Measurements from ENCODE around the gene CLNK.

The CLNK gene

DNA sequence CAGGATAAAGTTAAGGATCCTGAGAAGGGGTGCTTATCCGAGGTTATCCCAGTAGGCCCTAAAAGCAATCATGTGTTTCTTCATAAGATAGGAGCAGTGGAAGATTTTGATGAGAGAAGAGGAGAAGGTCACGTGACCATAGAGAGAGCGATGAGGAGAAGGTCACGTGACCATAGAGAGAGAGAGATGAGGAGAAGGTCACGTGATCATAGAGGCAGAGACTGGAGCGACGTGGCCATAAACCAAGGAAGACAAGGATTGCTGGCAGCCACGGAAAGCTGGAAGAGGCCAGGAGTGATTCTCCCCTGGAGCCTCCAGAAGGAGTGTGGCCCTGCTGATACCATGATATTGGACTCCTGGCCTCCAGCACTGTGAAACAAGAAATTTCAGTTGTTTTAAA lies 188.9 kb downstream of the CLNK start:
- no peak for DNase-seq

DNA sequence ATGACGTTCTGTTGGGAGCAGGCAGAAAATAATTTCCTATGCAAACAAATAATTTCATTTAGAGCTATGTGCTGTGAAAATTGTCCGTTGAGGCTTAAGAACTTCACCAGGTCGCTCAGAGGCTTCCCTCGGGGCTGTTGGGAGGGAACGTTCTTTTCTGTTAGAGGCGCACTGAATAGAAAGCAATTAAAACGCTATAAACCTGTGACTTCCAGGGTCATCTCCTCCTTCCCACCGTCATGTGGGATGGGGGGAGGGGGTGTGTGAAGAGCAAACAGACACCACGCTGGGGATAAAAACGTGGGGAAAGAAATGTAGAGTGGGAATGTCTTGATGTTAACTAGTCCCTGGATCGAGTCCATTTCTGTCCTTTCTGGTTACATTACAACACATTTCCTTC lies 192.1 kb downstream of the CLNK start:
- no peak for DNase-seq

DNA sequence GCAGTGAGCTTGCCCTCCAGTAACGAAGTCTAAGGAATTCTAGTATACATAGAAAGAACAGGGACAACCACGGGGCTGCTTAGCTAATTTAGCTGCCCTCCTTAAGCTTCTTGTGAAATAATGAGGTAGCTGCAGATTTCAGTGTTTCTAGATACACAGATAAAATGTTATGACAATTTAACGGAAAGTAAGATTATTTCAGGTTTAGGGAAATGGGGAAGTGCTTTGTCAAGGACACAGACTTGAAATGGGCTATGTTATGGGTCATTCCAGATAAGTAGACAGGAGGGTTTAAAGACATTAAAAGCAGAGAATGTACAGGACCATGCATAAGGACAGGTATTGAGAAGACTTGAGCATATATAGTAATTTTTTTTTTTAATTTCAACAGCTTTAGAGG lies 193.2 kb downstream of the CLNK start:
- DNase-seq: no peak

DNA sequence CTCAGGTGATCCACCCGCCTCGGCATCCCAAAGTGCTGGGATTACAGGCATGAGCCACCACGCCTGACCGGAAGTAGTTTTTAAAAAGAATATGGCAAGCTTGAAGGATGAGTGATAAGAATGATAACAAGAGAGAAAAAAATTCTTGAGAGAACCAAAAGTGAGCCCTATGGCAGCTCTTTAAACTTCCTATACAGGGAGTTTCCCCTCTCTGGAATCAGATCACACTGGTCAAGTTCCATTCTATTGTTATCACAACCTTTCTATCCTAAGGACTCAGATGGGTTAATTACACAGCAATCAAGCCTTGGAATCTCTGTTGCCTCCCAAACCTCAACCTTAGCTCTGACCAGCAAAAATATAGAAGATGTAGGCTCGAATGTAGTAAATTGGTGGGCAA lies 193.6 kb downstream of the CLNK start:
- no peak for DNase-seq

DNA sequence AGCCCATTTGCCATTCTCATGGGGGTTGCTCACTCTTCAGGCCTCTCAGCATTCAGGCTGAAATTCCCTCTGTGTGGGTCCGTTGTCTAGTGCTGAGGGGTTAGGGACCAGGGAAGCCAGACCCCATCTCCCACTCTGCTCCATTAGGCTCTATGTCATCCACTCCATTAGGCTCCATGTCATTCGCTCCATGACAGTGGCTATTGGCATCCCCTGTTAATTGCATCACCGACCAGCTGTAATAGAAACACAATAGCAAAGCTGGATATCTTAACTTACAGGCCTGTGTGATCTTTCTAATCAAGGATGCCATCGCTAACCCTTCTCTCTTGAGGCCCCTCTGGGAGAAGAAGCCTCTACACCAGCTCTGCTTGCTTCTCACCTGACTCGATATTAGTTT lies 201.7 kb downstream of the CLNK start:
- DNase-seq: no peak

DNA sequence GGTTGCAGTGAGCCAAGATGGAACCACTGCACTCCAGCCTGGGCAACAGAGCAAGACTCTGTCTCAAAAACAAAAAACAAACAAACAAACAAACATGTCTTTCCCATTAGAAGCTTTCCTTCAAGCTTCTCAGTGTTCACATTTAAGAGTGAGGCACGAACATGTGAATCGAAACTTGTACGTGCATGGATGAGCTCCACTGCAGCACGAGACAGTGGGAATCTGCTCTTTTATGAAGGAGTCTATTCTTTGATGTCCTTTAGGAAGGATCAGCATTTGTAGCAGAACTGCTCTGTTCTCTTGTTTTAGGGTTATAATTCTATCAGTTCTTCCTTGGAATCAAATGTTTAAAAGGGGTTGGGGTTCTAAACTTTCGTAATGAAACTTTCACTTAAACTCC lies 204.0 kb downstream of the CLNK start:
- no peak for DNase-seq

DNA sequence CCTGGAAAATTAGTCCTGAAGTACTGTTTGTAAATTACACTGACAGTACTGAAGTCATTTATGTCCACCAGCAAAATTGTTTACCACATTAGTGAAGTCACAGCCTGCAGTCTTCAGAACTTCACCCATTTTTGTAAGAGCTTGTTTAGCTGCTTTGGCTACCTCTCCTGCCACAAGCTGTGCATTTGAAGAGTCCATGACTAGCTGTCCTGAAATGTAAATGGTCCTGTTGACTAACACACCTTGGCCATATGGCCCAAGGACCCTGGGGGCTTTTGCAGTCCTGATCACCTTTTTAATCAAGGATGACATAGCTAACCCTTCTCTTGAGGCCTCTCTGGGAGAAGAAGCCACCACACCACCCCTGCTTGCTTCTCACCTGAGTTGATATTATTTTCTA lies 205.9 kb downstream of the CLNK start:
- no peak for DNase-seq

DNA sequence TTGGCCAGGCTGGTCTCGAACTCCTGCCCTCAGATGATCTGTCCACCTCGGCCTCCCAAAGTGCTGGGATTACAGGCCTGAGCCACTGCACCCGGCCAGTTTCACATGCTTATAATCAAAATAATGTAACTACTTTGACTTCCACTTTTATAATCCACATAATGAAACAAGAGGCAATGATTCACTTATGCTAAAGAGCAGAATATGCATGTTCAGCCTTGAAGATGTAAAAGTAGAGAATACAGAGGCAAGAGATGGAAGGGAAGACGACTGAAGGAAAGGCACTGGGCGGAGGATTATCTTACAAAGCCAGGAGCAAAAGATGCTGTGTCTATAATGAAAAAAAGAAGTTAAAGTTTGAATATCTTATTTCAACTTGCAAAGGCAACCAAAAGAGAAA lies 214.1 kb downstream of the CLNK start:
- DNase-seq: no peak

DNA sequence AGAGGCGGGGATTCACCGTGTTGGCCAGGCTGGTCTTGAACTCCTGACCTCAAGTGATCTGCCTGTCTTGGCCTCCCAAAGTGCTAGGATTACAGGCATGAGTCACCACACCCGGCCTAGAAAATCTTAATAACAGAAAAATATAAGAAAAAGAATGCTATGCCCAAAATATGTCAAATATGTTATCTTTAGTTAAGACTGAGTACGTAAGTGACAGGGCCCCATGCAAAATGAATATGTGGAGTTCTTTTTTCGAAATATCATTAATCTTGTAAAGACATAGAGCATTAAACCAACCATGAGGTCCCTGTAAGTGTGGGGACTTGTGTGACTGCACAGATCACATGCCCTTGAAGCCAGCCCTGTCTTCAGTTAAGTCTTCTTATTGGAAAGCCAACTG lies 218.4 kb downstream of the CLNK start:
- no peak for DNase-seq

DNA sequence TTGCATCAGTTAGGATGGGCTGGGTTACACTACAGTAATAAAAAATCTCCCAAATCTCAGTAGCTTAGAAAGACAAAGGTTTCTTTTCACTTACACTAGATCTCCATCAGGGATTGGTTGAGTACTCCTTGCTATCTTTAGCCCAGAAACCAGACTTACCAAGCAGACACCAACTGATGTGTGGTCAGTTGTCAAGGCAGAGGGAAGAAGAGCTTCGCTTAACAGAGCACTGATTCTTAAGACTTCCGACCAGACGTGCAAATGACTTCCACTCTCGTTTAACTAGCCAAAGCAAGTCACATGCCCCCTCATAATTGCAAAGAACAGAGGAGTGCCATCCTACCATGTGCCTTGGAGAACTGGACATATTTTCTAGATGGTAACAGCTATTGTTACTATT lies 221.7 kb downstream of the CLNK start:
- no peak for DNase-seq

DNA sequence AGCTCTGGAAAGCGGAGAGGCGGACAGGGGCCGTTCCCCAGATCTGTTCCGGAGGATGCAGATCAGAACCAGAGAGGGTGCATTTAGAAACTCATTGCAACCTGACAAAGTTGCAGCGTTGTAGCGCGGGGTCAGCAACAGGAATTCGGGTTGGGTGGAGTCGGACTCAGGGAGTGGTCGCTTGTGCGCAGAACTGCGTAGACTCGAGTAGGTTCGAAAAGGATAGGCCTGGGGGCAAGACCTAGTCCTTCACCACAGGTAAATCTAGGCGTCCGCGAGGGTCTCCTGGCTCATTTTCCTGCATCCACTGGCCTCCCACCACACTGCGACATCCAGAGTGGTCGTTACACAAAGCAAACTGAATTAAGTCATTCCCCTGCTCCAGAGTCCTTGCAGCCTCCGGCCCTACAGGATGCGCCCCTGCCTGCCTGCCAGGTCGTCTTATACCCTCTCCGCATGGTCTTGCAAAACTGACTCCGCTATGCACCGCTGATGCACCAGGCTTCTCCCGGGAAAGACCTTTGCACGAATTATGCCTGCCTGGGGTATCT lies 222.6 kb downstream of the CLNK start:
- DNase-seq: no peak

DNA sequence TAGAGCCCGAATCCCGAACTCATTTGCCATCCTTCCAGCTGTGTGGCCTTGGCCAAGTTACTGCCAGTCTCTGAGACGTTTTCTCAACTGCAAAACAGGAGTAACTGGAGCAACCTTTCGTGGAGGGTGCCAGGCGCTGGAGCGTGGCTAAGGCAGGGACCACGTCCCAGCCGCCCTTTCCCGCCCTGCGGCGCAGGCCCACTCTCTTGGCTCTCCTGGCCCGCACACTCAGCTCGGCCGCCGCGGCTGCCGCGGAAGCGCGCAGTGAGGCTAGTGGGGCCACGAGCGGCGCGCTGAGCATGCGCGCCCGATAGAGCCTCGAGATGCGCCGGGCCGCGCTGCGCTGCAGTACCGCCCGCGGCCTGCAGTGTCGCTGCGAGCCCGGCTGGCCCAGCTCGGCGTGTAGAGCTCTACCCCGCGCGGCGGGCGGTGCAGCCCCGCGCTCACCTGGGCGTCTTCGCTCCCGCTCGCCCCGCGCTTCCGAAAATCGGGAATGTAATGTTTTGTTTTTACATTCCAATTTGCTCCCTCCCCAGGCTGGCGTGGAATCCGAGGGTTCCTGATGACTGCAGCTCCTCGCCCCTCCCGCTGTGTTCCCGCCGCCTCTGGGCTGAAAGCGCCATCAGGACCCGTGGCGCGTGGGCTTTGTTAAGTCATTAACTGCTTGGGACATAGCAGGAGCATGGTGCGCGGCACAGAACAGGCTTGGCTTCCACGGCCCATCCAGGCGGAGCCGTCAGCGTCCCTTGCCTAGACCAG lies 223.3 kb downstream of the CLNK start:
- peak; percentile 60 for DNase-seq

DNA sequence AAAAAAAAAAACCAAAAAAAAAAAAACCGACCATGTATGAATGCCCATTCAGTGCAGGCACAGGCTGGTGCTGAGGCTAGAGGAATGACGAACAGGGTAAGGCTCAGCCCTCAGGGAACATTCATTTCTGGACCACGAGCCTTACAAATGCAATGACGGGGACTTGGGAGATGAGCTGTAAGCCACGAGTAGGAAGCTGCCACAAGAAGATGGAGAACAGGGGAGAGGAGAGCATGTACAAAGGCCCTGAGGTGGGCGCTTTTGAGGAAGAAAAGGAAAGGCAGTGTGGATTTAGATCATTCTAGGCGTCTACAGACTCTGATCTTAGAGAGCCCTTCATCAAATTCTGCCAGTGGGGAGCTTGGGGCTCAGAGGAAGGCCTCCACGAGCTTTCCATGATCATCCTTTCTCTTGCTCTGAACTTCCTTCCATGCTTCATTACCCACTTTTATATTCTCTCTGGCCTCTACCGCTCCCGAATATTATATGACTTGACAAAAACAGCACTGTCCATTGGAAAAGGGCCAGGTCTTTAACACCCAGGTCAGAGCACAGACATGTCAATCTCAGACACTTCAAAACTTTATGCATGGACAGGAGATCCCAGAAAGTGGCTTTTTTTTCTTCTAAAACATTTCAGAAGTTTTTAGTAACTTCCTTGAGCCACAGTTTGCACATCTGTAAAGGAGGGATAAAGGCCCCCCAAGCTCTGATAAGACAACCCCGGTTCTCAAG lies 224.1 kb downstream of the CLNK start:
- peak; percentile 5 for DNase-seq

DNA sequence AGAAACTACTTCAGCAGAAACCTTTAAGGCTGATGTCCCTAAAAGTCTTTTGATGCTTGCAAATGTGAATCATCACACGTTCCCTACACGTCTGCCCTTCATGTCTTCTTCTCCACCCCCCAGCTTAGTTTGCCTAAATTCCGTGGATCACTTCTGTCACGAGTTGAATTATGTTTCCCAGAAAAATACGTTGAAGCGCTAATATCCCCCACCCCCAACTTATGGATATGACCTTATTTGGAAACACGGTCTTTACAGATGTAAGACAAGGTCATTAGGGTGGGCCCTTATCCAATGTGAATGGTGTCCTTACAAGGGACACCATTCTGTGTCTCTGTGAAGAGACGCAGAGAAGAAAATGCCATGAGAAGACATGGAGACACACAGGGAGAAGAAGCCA lies 225.3 kb downstream of the CLNK start:
- no peak for DNase-seq

DNA sequence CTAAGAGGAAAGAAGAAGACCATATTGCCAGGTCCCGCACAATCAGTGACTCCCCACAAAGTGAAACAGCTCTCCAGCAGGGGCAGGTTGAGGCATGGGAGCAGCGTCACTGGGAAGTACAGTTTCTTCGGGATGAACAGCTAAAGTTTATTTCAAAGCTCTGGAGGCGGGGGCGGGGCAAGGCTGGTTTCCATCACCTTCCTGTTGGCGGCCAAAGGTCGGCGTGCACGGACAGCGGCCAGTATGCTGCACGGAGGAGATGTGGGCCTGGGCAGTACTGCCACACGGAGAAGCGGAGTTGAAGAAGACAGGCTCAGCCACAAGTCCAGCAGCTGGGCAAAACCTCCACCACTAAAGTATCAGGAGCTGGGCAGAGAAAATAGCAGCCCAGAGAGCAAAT lies 226.4 kb downstream of the CLNK start:
- DNase-seq: no peak

DNA sequence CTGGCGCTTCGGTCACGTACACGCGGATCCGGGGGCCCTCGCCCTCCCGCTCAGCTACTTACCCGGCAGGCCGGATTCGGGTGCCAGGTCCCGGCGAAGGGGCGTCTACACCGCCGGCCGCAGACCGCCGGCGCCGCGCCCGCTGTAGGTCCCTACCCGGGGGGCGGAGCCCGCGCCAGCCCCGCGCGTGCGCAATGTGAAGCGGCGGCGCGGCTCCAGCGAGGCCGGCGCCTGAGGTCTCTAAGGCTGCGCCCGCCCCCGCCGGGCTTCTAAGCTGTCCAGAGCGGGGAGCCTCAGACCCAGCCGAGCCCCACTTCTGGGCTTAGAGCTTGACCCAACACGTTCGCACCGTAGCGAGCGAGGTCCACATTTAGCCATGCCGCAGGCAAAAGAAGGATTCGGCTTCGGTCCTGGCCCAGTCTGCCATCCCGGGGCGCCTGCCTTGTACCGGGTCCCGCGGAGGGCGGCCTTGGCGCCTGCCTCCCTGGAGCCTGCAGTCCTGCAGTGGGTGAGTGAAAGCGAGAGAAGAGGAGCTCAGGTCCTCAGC lies 227.2 kb downstream of the CLNK start, which contains the start of gene ZNF518B:
Gene ZNF518B (minus strand): TSS at position 172 of the 547 bp plus-strand sequence. CDS start 11,098 bp downstream, outside the sequence.
- DNase-seq: peak; percentile 71

DNA sequence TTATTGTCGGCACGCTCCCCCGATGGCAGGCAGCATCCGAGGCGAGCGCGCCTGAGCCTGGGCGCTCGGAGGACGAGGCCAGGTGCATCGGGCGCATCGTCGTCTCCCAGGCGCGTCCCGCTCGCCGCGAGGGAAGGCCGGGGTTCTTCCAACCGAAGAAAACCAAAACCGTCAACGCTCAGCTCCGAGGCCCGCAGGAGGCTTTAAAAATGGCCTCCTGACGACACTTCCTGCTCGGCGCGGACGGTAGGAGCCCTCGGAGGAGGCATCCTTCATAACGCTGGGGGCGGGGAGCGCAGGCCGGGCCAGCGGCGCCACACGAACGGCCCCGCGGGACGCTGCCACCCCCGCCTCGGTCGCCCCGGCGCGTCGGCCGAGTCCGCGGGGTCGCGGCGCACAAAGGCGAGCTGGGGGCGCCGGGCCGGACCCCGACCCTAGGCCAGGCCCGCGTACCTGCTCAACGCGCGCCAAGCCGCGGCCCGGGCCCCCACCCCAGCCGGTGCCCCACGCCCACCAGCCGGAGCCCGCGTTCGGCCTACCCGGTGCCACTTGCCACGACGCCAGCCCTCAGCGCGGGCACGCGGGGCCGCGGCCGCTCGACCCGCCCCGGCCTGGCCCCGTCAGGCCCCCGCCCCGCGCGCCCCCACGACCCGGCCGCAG lies 227.8 kb downstream of the CLNK start:
- peak; percentile 54 for DNase-seq

DNA sequence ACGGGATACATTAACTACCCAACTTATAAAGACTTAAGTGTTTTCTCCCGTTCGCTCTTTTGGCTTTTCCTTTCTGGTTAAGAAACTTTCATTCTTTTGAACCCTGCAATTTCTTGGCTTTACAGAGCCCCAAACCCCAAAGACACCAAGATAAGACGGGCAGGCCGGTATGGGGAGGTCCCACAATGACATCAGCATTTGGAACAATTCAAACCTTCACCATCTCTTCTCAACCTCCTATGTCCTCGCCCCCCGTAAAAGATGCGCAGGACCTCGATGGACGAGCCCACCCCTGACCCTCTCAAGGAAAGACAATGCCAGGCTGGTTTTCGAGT lies 228.3 kb downstream of the CLNK start:
- no peak for DNase-seq

DNA sequence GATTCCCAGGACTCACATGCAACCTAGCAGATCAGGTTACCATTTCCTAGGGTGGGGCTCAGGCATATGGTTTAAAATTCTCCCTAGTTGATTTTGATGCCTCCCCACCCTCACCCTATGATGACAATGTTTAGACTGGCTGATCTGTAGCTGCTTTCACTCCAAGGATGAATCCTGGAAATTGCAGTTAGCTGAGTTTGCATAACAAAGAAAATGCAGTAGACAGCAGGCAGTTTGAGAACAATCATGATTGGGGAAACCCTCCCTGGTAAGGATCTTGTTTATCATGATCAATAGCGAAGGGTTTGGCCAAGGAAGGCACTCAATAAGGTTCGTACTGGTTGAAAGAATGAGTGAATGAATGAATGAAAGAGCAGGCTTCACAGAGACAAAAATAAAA lies 229.4 kb downstream of the CLNK start:
- no peak for DNase-seq

DNA sequence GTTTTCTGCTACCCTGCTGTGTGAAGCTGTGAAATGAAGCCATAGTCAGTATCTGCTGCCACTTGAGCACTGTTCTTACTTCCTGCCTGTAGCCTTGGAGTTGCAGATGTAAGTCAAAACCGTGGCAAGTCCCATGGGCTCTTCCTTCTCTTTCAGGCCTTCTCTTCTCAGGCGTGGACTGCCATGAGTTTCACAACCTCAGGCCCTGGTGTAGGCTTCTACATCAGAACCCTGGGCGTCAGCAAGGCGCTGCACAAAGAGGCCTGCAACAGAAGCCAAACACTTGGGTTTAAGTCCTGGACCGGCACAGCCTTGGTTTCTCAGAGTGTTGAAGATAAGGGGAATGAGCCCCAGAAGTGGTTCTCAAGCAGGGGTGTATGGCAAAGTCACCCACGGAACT lies 229.8 kb downstream of the CLNK start:
- no peak for DNase-seq

DNA sequence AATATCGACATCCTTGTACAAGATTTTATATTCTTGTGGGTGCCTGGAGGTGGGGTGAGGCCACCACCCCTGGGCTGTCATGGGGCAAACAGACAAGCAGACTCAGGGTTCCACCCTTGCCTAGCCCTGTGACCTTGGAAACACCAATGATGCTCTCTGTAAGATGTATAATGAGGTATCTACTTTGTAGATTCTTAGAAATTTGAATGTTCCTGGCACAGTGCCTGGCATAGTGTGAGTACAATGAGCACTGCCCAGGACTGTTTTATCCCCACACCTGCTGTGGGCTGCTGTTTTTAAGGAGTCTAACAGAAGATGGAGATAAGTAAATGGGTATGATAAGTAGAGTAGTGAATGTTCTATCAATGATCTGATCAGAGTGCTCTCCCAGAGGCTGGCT lies 230.4 kb downstream of the CLNK start:
- DNase-seq: no peak

DNA sequence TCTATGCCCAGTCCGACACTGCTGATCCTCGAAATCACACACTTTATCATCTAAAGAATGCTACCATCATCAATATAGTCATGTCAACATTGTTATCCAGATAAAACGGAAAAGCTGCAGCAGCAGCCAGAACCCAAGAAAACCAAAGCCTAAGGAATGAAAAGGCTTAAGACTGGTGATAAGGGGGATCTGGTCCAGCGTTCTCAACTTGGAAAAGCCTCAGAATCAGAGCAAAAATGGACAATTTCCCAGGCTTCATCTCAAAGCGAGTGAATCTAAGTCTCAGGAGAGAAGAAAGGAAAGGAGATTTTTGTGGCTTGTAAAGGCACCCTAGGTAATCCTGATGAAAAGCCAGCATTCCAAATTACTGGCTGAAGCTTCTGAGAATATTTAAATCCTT lies 235.6 kb downstream of the CLNK start:
- no peak for DNase-seq

DNA sequence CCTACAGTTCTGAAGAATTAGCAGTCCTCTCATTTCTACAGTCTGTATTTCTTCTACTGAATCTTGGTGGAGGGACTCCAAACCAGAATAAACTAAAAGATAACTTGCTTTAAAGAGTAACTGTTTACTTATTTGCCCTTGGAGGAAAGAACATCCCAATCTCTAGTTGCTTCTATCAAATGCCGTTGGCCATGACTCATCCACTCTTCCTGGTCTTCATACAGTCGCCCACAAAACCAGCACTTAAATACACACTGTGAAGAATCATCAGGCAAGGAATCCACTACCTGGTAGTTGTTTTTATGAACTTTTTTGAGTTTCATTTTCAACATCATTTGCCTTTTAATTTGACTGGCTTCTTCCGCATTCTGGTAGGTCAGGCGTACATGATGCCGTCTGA lies 241.6 kb downstream of the CLNK start:
- no peak for DNase-seq

DNA sequence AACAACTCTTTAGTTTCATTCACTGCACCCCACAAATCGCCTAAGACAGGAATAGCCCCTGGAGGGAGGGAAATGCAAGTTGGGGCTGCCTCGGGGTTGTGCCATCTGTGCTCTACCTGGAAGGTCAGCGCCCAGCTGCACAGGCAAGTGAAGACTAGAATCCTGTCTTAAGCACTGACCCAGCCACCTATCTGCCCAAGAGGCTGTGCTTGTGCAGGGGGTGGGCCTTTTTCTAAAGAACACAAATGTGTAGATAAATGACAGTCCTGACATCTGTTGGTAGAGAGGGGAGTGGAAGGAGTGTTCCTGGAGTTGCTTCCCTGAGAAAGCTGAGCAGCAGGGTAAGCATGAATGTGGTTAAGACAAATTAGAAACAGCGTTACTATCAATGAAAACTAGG lies 243.1 kb downstream of the CLNK start:
- DNase-seq: no peak
